T-cell (primary cell): ENCODE results near the gene FLYWCH1. TPM values are rescaled to one million over a fixed set of nuclear protein-coding genes. Genes with fewer than 3 reads are reported as not detected.

Experiments
- ATAC-seq, 4 experiments: fragments of 200-7000 bp in 3 of 4; fragments of 150-1000 bp in 1 of 4; cut with Tn5 transposase; replicated peaks in 1 of 4; 1 replicate in 3 of 4; 2 replicates in 1 of 4; pipeline ENCODE4 v1.10.0; 2021; ENCODE audit warnings: moderate library complexity in 3 of 4, mild to moderate bottlenecking in 2 of 4, moderate number of reproducible peaks in 1 of 4
- CTCF ChIA-PET, 2 donors: fragments of 300-600 bp; sonication (Branson Sonifier 250); formaldehyde crosslinking; loops; one replicate each; lab custom pipeline; 2022; ENCODE audit warnings: antibody characterized with exemption in 2 of 2; lab: Charles Lee
- POLR2A ChIA-PET, 2 donors: fragments of 300-600 bp; sonication (Branson Sonifier 250); formaldehyde crosslinking; loops; one replicate each; lab custom pipeline; 2022; ENCODE audit warnings: antibody characterized with exemption in 2 of 2; lab: Charles Lee
- DNase-seq, 35 experiments: peaks; one replicate each; pipeline versions ENCODE4 v3.0.0 to v3.0.0-alpha.2; 2013 to 2023
- H3K27ac ChIP-seq: one replicate; pipeline ENCODE4 v1.5.1; 2013; ENCODE audit warnings: low read length
- H3K27me3 ChIP-seq, 2 experiments: replicated peaks in 1 of 2; 1 replicate in 1 of 2; 2 replicates in 1 of 2; pipeline versions ENCODE4 v1.6.1 to v1.7.0; 2013; ENCODE audit warnings: low read length in 1 of 2, mixed read lengths in 1 of 2; ENCODE audit not compliant: control insufficient read depth in 2 of 2, insufficient read depth in 2 of 2; ENCODE audit errors: extremely low read depth in 1 of 2
- H3K36me3 ChIP-seq, 2 donors: 1 replicate in 1 of 2; 2 replicates in 1 of 2; pipeline versions ENCODE4 v1.6.1 to v1.7.0; 2013; ENCODE audit warnings: low read length in 1 of 2; ENCODE audit not compliant: control insufficient read depth in 2 of 2, insufficient read depth in 1 of 2; ENCODE audit errors: extremely low read depth in 1 of 2
- H3K4me1 ChIP-seq, 2 experiments: 1 replicate in 1 of 2; 2 replicates in 1 of 2; pipeline versions ENCODE4 v1.6.1 to v1.7.0; 2013; ENCODE audit warnings: low read length in 2 of 2, mixed read lengths in 1 of 2; ENCODE audit not compliant: insufficient read depth in 2 of 2, control insufficient read depth in 1 of 2; ENCODE audit errors: extremely low read depth in 1 of 2
- H3K4me3 ChIP-seq, 2 donors: 1 replicate in 1 of 2; 2 replicates in 1 of 2; pipeline versions ENCODE4 v1.5.1 to v1.7.0; 2013; ENCODE audit warnings: mild to moderate bottlenecking in 2 of 2, low read length in 1 of 2, moderate library complexity in 1 of 2; ENCODE audit not compliant: control insufficient read depth in 1 of 2; ENCODE audit errors: extremely low read depth in 1 of 2
- H3K9me3 ChIP-seq: 2 replicates; pipeline ENCODE4 v1.7.0; 2013
- H3K27ac Mint-ChIP-seq, 2 donors: one replicate each; pipeline ENCODE4 v1.8.0; 2020 to 2021; ENCODE audit warnings: mild to moderate bottlenecking in 2 of 2, mixed read lengths in 2 of 2
- H3K27me3 Mint-ChIP-seq, 2 donors: one replicate each; pipeline ENCODE4 v1.8.0; 2021 to 2022; ENCODE audit warnings: mixed read lengths in 2 of 2
- H3K36me3 Mint-ChIP-seq: one replicate; pipeline ENCODE4 v1.8.0; 2021; ENCODE audit warnings: mixed read lengths
- H3K4me1 Mint-ChIP-seq, 3 donors: one replicate each; pipeline ENCODE4 v1.8.0; 2020 to 2022; ENCODE audit warnings: mixed read lengths in 3 of 3, mild to moderate bottlenecking in 1 of 3
- H3K4me3 Mint-ChIP-seq, 3 donors: one replicate each; pipeline ENCODE4 v1.8.0; 2020 to 2022; ENCODE audit warnings: mild to moderate bottlenecking in 3 of 3, mixed read lengths in 3 of 3, moderate library complexity in 3 of 3
- H3K9me3 Mint-ChIP-seq, 3 donors: one replicate each; pipeline ENCODE4 v1.8.0; 2020 to 2022; ENCODE audit warnings: mixed read lengths in 3 of 3
- WGBS: methylation state at CpG from one replicate; pipeline ENCODE4 v1.1.5; 2013; ENCODE audit warnings: missing lambda C conversion rate; ENCODE audit not compliant: insufficient coverage; 5-methylcytosine and 5-hydroxymethylcytosine counted together
- total RNA-seq, 35 experiments: library from RNA in 6 of 35; stranded (reverse) in 6 of 35; fragments of 120-200 nt in 1 of 35; gene quantifications; one replicate each; pipeline versions ENCODE4 v1.2.1 to v1.2.4 and lab custom pipeline; 2013 to 2026

FLYWCH1 gene
- total RNA-seq, 5 donors from 2014 or later (not counting 1 experiment from before 2014, with no cell fraction given): 83.0 to 144 (median 106) TPM

DNA sequence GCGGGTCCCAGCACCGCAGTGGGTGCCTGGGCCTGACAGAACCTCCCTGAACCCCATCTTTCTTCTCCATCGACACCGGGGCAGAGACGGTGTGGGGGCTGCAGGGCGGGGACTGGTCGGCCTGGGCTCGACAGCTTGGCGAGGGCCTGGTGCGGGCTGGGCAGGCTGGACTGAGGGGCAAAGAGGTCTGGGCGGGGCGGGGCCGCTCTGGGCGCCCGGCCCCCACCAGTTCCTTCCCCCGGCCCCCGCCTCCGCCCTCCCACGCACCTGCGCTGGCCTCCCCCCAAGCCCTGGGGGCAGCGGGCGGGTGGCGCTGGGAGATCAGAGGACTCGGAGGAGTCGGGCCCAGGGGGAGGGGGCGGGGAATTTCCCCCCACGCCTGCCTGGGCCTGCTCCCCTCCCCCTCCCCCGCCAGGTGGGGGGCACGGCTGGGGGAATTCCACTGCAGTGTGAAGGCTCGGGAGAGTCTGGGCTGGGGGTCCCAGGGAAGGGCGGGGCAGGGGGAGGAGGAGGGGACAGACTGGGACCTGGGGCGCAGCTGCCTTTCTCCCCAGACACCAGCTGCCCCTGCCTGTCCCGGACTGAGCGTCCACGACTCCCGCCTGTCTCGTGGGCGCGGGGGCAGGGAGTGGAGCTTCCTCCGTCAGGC is 51.5 kb downstream of the FLYWCH1 start:
- Histone ChIP-seq H3K4me3 (peak overlapping the region; percentile 35 to 86), H3K4me1 (peaks cover 14 to 64% of the 10 kb centered on the region in 2 experiments), H3K27me3 (peaks cover 3 to 87% of the 10 kb centered on the region in 2 experiments), H3K27ac (no peak overlapping the region), H3K36me3 (no peaks in the 10 kb centered on the region), H3K9me3 (no peaks in the 10 kb centered on the region)
- 4% methylated on average over 17 of the region's 40 CpGs for WGBS
- H3K4me1 Mint-ChIP-seq: peaks cover 11 to 27% (median 20%) of the 10 kb centered on the region in 3 donors
- no peaks in the 10 kb centered on the region for H3K9me3 Mint-ChIP-seq
- H3K4me3 Mint-ChIP-seq: peak overlapping the region; percentile 46 to 86 (median 62)
- H3K27me3 Mint-ChIP-seq: peaks cover 12 to 39% of the 10 kb centered on the region in 2 donors
- DNase-seq (peak in 13 of 35 experiments; percentile 34 to 72 (median 41)), ATAC-seq (peak in 1 of 4 experiments; percentile 33)
- POLR2A ChIA-PET: no interaction called here
- no peak overlapping the region for H3K27ac Mint-ChIP-seq
- CTCF ChIA-PET: no interaction called here
- H3K36me3 Mint-ChIP-seq: no peaks in the 10 kb centered on the region

DNA sequence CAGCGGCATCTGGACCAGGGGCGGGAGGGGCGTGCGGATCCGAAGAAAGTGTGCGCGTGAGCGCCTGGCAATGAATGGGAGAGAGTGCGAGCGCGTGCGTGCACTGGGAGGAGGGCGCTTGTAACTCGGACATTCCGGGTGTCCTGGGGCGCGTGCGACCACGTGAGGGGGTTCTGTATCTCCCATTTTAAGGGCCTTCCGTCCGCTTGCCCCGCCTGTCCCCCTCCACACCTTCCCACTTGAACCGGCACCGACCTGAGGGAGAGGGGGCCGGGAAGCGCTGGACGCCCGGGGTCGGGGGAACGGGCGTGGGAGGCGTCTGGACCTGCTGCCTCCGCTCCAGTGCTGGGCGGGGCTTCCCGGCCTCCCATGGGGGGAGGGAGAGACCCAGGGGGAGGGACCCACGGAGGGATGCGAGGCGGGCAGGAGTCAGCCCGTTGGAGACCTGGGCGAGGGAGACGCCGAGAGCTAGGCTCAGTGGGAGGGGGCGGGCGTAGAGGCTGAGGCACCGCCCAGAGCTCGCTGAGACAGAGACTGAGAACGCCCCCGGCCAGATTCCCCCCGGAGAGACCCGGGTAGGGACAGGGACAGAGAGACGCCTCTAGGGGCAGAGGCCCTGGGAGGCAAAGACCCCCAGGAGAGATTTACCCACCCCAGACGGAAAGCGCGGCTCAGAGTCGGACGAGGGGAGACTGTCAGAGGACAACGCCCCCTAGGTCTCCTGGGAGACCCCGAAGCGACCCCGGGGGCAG is 52.2 kb downstream of the FLYWCH1 start, which contains the start of gene KREMEN2:
Gene KREMEN2, plus strand, starts transcription at position 553 of the 752 bp plus-strand sequence. CDS start 246 bp downstream, outside the sequence.
- H3K9me3 ChIP-seq: no peaks in the 10 kb centered on the region
- CTCF ChIA-PET: no interaction called here
- Mint-ChIP-seq H3K27me3 (peaks cover 16 to 46% of the 10 kb centered on the region in 2 donors), H3K9me3 (no peaks in the 10 kb centered on the region), H3K4me1 (peaks cover 18 to 34% (median 26%) of the 10 kb centered on the region in 3 donors), H3K36me3 (no peaks in the 10 kb centered on the region), H3K27ac (no peak within 1 kb of the TSS), H3K4me3 (peak within 1 kb of the TSS; percentile 56 to 86 (median 72))
- POLR2A ChIA-PET: no interaction called here
- peaks cover 20 to 71% of the 10 kb centered on the region in 2 experiments for H3K4me1 ChIP-seq
- no peaks in the 10 kb centered on the region for H3K36me3 ChIP-seq
- no peak within 1 kb of the TSS for H3K27ac ChIP-seq
- ATAC-seq (peak in 1 of 4 experiments; percentile 21), DNase-seq (peak in 4 of 35 experiments; percentile 27 to 52 (median 42))
- H3K27me3 ChIP-seq: peaks cover 4 to 90% of the 10 kb centered on the region in 2 experiments
- H3K4me3 ChIP-seq: peak within 1 kb of the TSS; percentile 35 to 86
- WGBS: 0% methylated on average over 27 of the region's 60 CpGs

GRCh38 chr16:2964475-2965336 is 53.0 kb downstream of the FLYWCH1 start:
- no peak overlapping the region for H3K27ac Mint-ChIP-seq
- no peaks in the 10 kb centered on the region for H3K9me3 Mint-ChIP-seq
- peaks cover 19 to 34% (median 26%) of the 10 kb centered on the region in 3 donors for H3K4me1 Mint-ChIP-seq
- no peaks in the 10 kb centered on the region for H3K9me3 ChIP-seq
- H3K36me3 Mint-ChIP-seq: no peaks in the 10 kb centered on the region
- H3K27me3 ChIP-seq: peaks cover 4 to 83% of the 10 kb centered on the region in 2 experiments
- no peak overlapping the region for H3K27ac ChIP-seq
- H3K4me1 ChIP-seq: peaks cover 20 to 74% of the 10 kb centered on the region in 2 experiments
- peak overlapping the region; percentile 56 to 86 (median 58) for H3K4me3 Mint-ChIP-seq
- DNase-seq: peak in 25 of 35 experiments; percentile 21 to 69 (median 43)
- CTCF ChIA-PET: no interaction called here
- peak; percentile 15 to 28 (median 18) for ATAC-seq
- peaks cover 16 to 46% of the 10 kb centered on the region in 2 donors for H3K27me3 Mint-ChIP-seq
- no peaks in the 10 kb centered on the region for H3K36me3 ChIP-seq
- under 1% methylated on average over 64 of the region's 68 CpGs for WGBS
- H3K4me3 ChIP-seq: peak overlapping the region; percentile 35 to 86
- POLR2A ChIA-PET: no interaction called here

GRCh38 chr16:2966043-2966807 is 54.5 kb downstream of the FLYWCH1 start:
- CTCF ChIA-PET: no interaction called here
- H3K4me3 Mint-ChIP-seq: peak overlapping the region in 2 of 3 donors; percentile 47 to 86
- H3K4me3 ChIP-seq: no peak overlapping the region
- H3K36me3 ChIP-seq: no peaks in the 10 kb centered on the region
- H3K4me1 Mint-ChIP-seq: peaks cover 19 to 42% (median 26%) of the 10 kb centered on the region in 3 donors
- H3K9me3 Mint-ChIP-seq: no peaks in the 10 kb centered on the region
- DNase-seq: no peak
- no peaks in the 10 kb centered on the region for H3K36me3 Mint-ChIP-seq
- POLR2A ChIA-PET: interaction anchor here in 1 of 2 donors (0.7 kb wide), 1 partner anchor 78 kb away, joined by 3 read pairs; no protein-coding TSS in a partner anchor
- no peak overlapping the region for H3K27ac ChIP-seq
- H3K27ac Mint-ChIP-seq: no peak overlapping the region
- peaks cover 22 to 85% of the 10 kb centered on the region in 2 experiments for H3K4me1 ChIP-seq
- 79% methylated on average over 24 of the region's 39 CpGs for WGBS
- peaks cover 16 to 43% of the 10 kb centered on the region in 2 donors for H3K27me3 Mint-ChIP-seq
- H3K27me3 ChIP-seq: peaks cover 4 to 87% of the 10 kb centered on the region in 2 experiments
- no peaks in the 10 kb centered on the region for H3K9me3 ChIP-seq
- no peak for ATAC-seq

GRCh38 chr16:2966808-2967191 is 55.1 kb downstream of the FLYWCH1 start:
- Histone ChIP-seq H3K9me3 (no peaks in the 10 kb centered on the region), H3K4me3 (peak overlapping the region in 1 of 2 donors; percentile 38), H3K4me1 (peaks cover 22 to 79% of the 10 kb centered on the region in 2 experiments), H3K27ac (no peak overlapping the region), H3K27me3 (peaks cover 4 to 82% of the 10 kb centered on the region in 2 experiments), H3K36me3 (no peaks in the 10 kb centered on the region)
- 10% methylated on average over 46 of the region's 46 CpGs for WGBS
- ATAC-seq (no peak), DNase-seq (peak in 2 of 35 experiments; percentile 13 to 41)
- Mint-ChIP-seq H3K4me3 (no peak overlapping the region), H3K9me3 (no peaks in the 10 kb centered on the region), H3K4me1 (peaks cover 19 to 40% (median 24%) of the 10 kb centered on the region in 3 donors), H3K27ac (no peak overlapping the region), H3K36me3 (no peaks in the 10 kb centered on the region), H3K27me3 (peaks cover 13 to 41% of the 10 kb centered on the region in 2 donors)
- ChIA-PET CTCF (no interaction called here), POLR2A (no interaction called here)
